Bone marrow (tissue), 2 donors: Measurements from ENCODE around the gene ADSS2.
"Not testable (repeated sequence)": the region's sequence is repeated elsewhere in the genome, so short reads cannot be mapped to it uniquely, and the experiment has no call there.

Experiments
- DNase-seq, 2 donors: peaks; one replicate each; lab custom pipeline; 2025; lab: John Stamatoyannopoulos, UW

ADSS2 gene

DNA sequence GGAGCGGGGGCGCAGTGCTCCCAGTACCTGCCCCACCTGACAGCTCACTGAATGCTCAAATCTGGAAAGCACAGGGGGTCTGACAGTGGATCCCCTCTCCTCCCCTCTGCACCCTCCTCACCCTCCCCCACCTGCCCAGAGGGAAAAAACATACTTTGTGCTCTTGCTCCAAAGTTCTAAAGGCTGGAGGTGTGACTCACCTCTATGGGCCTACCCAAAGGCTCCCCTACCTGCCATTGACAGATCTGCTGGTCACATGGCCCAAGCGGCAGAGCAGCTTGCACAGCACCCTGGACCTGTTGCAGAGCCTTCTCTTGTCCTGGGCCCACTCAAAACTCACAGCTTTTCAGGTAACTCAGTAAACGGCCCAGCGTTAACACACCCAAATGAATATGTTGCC, 55.7 kb downstream of the ADSS2 start:
- no peak for DNase-seq

DNA sequence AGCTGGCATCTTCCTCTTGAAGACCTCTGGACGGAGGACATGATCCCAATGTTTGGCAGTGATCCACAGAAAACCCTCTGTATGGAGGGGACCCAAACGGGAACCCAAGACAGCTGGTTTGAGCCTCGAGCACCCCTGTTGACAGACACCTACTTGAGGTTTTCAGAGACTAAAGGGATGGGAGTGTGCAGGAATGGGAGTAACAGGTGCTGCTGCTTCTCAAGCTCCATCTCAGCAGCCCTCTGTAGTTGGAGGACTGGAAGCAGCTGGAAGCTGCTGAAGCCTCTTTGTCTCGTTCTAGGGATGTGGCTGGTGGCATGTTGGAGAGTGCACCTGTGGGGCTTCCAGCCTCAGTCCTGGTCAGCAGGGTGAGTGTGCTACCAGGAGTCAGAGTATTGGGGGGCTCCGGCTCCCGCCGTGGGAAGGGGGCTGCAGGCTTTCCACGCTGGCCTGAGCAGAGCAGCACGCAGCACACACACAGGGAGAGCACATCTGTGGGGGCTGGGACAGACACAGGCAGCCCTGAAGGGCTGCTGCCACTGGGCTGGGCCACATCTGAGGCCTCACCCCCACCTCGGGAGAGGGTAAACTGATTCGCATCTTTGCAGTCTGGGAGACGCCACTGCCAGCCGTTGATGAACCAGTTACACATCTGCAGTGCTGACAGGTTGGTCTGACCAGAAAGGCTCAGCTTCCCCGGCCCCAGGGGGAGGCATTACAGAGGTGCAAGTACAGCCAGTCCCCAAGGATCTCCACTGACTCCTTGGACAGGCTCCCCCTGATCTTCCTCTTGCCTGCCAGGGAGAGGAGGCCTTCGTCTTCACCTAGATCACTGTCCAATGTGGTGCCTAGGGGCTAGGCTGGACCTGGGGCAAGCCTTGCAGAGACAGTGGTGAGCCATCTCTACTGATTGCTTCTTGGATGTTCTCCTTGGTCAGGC, 56.6 kb downstream of the ADSS2 start:
- no peak for DNase-seq

DNA sequence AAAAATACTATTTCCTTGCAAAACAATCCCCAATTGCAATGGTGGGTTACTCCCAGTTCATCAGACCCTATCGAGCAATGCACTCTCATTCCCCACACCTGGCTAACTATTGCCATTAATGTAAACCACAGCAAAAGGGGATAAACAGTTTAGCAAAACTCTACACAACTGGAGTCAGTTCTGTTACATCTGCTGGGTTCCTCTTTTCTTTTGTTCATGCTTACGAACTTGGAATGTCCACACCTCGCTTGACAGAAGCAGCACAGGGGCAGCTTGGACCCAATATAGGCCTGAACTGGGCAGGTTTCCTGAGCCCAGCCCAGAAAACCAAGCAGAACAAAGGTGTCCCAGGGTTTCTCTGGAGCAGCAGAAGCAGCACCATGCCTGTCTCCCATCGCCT, 57.4 kb downstream of the ADSS2 start:
- DNase-seq: no peak

DNA sequence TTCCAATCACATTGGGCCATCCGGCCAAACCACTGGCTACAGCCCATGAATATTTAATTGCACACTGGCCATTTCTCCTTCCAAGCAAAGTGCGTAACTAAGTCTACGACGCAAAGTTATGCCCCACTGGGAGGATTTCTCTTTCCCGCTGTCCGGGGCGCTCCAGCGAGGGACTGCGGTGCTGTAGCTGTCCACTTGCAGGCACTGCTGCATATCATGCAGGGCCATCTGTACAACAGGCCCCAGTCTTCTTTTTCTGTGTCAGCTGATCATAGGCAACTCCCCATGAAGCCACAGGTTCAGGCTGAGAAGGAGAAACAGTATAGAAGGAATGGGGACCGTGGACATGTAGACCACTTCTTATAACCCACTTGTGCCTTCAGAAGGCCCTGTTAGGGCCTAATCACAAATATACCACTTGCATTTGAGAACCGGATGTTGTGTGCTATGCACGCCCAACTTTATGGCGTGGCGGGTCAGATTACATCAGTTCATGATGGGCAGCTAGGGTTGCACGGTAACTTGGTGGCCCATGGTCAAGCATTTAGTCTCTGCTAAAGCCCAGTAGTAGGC, 58.0 kb downstream of the ADSS2 start:
- DNase-seq: no peak

- no peak for DNase-seq
These were observed 59.9 kb downstream of the ADSS2 start for GRCh38 chr1:244391761-244392160.

GRCh38 chr1:244388961-244389360, 62.7 kb downstream of the ADSS2 start:
- no peak for DNase-seq

GRCh38 chr1:244387415-244387814, 64.3 kb downstream of the ADSS2 start:
- DNase-seq: no peak

DNA sequence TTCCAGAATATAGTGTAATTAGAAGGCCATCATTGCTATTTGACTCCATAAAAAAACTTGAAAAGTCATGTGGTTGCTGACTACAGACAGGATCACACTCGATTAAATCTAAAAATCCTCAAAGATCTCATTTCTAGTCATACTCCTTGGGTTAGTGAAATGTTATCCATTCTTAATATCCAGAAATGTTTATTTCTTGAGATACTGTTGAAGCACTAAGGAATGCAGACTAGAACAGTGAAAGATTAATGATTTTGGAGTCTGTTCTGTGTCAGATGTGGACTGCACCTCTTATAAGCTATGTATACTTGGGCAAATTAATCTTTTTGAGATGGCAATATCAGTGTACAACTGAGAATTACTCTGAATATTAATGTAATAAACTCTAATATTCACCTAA, 65.1 kb downstream of the ADSS2 start:
- DNase-seq: no peak

- DNase-seq: no peak
These were observed 67.6 kb downstream of the ADSS2 start for GRCh38 chr1:244384066-244384465.

- no peak for DNase-seq
These were observed 68.3 kb downstream of the ADSS2 start for GRCh38 chr1:244383278-244383884.

- DNase-seq: no peak
These were observed 69.7 kb downstream of the ADSS2 start for GRCh38 chr1:244381878-244382565.

GRCh38 chr1:244376126-244376525, 75.6 kb downstream of the ADSS2 start:
- DNase-seq: no peak

DNA sequence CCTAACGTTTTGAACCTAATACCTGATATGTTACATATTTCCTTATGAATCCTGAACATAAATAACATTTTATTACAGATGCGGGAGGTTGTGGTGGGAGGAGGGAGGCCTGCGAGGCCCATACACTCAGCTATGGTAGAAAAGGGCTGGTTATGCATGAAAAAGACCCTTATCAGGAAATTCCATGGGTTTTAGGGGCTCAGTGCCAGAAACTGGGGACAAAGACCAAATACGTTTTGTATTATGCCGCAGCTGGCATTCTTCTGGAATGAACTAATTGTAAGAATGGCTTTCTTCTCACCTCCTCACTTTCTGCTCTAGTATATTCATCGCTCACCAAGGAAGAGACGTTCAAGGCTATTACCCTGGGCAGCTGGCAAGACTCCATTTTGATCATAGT, 76.7 kb downstream of the ADSS2 start:
- no peak for DNase-seq

- not testable (repeated sequence) for DNase-seq
These were observed 77.2 kb downstream of the ADSS2 start for GRCh38 chr1:244374484-244374883.

DNA sequence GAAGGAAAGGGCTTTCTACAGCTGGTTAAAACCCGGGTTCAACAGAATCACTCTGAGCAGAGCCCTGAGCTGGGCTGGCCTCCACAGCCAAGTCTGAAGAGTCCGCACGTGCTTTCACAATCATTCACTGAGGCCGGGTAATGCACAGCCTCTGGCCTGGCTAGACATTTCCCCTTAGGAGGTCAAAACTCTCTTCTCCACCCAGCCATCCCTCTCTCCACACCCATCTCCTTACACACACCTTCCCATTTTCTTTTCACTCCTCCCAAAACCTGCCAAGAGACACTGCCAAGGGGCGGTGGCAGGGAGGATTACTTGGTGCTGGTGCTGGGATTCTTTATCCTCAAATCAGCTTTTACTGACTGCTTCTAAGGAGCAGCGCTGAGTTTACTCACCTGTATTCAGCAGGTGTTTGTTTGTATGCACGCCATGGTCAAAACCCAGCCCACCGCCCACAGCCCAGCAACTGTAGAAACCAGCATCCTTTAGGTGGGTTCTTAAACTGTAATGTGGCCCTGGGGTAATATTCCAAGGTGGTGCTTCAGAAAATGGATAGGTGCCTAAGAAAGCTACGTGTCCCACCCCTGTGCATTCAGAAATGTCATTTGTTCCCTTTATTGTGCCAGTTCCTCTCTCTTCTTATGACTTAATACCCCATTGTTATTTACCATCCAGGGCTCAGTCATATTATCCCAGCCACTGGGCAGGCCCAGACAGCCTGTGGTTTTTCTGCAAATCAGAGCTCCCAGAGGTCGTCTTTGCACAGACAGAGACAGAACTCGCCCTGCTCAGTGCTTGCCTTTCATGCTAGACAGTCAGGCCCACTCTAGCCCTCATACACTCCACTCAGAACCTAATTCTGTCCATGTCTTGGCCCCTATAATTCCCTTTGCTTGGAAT, 80.2 kb downstream of the ADSS2 start:
- DNase-seq: no peak

DNA sequence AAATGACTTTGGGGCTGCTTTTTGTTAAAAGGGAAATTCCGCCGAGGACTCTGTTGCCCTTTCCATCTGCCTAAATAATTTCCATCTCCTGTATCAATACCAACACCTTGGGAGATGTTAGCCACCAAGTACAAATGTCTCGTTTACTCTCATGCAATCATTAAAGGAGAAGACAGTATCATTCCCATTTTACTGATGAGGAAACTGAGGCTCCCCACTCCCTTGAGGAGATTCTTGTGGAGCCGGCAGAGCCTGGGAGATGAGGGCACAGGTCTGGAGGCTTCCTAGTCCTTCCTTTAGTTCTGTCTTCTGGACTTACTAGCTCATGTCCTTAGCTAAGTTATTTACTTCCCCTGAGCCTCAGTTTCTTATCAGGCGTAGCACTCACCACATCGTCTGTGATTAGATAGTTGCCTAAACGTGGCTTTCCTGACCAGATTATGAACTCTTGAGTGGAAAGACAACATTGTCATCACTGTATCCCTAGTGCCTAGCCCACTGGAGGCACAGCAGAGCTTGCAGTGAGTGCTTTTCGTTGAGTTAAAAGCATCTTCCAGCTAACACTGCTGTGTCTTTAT, 81.6 kb downstream of the ADSS2 start:
- DNase-seq: no peak

- DNase-seq: no peak
These were observed 82.3 kb downstream of the ADSS2 start for GRCh38 chr1:244369256-244370057.

- no peak for DNase-seq
These were observed 83.4 kb downstream of the ADSS2 start for GRCh38 chr1:244368279-244368678.

DNA sequence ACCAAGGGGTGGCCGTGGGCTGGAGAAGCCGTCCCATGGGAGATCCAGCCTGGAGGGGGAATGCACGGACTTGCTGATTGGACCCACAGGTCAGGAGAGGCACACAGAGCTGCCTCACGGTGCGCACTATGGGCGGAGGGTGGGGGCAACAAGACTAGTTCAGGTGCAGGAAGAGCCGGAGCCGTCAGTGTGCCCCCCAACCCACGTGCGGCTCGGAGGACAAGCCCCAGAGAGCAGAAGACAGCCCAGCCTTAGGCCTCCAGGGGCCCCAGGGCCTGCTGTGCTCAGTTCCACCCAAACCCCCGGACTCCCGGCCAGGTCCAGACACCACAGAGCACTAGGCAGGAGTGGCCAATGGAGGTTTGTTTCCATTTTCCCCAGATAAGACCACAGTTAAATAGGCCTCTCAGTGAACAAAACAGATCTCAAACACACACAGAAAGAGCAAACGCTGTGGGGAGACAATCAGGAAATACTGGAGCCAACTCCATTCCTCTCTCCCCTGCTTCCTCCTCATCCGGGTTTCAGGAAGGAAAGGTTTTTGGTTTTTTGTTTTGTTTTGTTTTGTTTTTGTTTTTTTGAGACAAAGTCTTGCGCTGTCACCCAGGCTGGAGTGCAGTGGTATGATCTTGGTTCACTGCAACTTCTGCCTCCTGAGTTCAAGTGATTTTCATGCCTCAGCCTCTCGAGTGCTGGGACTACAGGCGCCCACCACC, 84.2 kb downstream of the ADSS2 start:
- DNase-seq: no peak

DNA sequence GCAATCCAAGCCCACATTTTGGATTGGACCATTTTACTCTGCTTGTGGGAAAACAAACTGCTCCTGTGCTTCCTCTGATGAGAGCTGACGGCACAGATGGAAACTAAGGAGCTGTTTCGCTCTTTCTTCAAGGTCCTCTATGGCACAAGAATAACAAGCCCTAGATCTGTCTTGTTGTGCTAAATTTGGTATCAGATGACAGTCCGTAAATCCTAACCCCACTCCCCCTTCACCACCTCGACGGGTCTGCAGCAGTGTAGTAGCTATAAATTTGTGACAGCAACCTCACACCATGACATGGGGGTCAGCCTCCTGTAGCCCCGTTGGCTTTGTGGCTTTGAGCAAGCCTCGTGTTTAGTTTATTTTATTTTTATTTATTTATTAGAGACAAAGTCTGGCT, 85.9 kb downstream of the ADSS2 start:
- no peak for DNase-seq
